Naive thymus-derived CD4-positive, alpha-beta T cell (primary cell): ENCODE measurements around the gene MPP2. TPM values are rescaled to one million over a fixed set of nuclear protein-coding genes. Genes with fewer than 3 reads are reported as not detected.

Source experiments
- ATAC-seq: fragments of 150-1000 bp; cut with Tn5 transposase; 2 replicates; pipeline ENCODE4 v1.10.0; 2021; ENCODE audit warnings: mild to moderate bottlenecking, moderate library complexity
- CTCF ChIA-PET: fragments of 350-600 bp; sonication (Branson Sonifier 250); formaldehyde crosslinking; loops from one replicate; lab custom pipeline; 2021; ENCODE audit warnings: antibody characterized with exemption; lab: Charles Lee
- POLR2A ChIA-PET: fragments of 350-600 bp; sonication (Branson Sonifier 250); formaldehyde crosslinking; loops from one replicate; lab custom pipeline; 2021; ENCODE audit warnings: antibody characterized with exemption, inconsistent platforms; lab: Charles Lee
- DNase-seq, 9 donors: peaks; one replicate each; pipeline versions ENCODE4 v3.0.0 to v3.0.0-alpha.2; 2020 to 2022; ENCODE audit warnings: mixed read lengths in 1 of 9
- H3K27ac ChIP-seq: one replicate; pipeline ENCODE4 v1.7.0; 2013; ENCODE audit warnings: mild to moderate bottlenecking, low read depth, low read length, moderate library complexity
- H3K27me3 ChIP-seq, 2 donors: one replicate each; pipeline ENCODE4 v1.7.0; 2013; ENCODE audit warnings: low read length in 2 of 2, mild to moderate bottlenecking in 2 of 2, moderate library complexity in 2 of 2; ENCODE audit not compliant: control insufficient read depth in 2 of 2, insufficient read depth in 2 of 2
- H3K36me3 ChIP-seq, 3 experiments: 1 replicate in 2 of 3; 2 replicates in 1 of 3; pipeline ENCODE4 v1.7.0; 2013; ENCODE audit warnings: low read length in 3 of 3, mild to moderate bottlenecking in 3 of 3, moderate library complexity in 1 of 3; ENCODE audit not compliant: insufficient read depth in 3 of 3, control insufficient read depth in 2 of 3
- H3K4me1 ChIP-seq, 2 donors: one replicate each; pipeline ENCODE4 v1.7.0; 2013; ENCODE audit warnings: low read length in 2 of 2, mild to moderate bottlenecking in 2 of 2, moderate library complexity in 1 of 2; ENCODE audit not compliant: control insufficient read depth in 2 of 2, insufficient read depth in 2 of 2
- H3K4me3 ChIP-seq: 2 replicates; pipeline ENCODE4 v1.7.0; 2013; ENCODE audit warnings: mild to moderate bottlenecking, low read length
- H3K9me3 ChIP-seq, 3 experiments: 1 replicate in 2 of 3; 2 replicates in 1 of 3; pipeline ENCODE4 v1.7.0; 2013; ENCODE audit warnings: low read length in 3 of 3; ENCODE audit not compliant: control insufficient read depth in 2 of 3
- H3K27ac Mint-ChIP-seq, 9 donors: one replicate each; pipeline ENCODE4 v1.8.0; 2020 to 2022; ENCODE audit warnings: mixed read lengths in 9 of 9, mild to moderate bottlenecking in 8 of 9, moderate library complexity in 5 of 9, inconsistent platforms in 2 of 9
- H3K27me3 Mint-ChIP-seq, 5 donors: one replicate each; pipeline ENCODE4 v1.8.0; 2021 to 2022; ENCODE audit warnings: mixed read lengths in 5 of 5, mild to moderate bottlenecking in 1 of 5
- H3K36me3 Mint-ChIP-seq, 5 donors: one replicate each; pipeline ENCODE4 v1.8.0; 2020 to 2022; ENCODE audit warnings: mixed read lengths in 5 of 5, mild to moderate bottlenecking in 3 of 5, inconsistent platforms in 1 of 5
- H3K4me1 Mint-ChIP-seq, 7 donors: one replicate each; pipeline ENCODE4 v1.8.0; 2020 to 2022; ENCODE audit warnings: mixed read lengths in 7 of 7, mild to moderate bottlenecking in 3 of 7, inconsistent platforms in 1 of 7
- H3K4me3 Mint-ChIP-seq, 10 donors: one replicate each; pipeline ENCODE4 v1.8.0; 2020 to 2022; ENCODE audit warnings: mild to moderate bottlenecking in 10 of 10, mixed read lengths in 10 of 10, moderate library complexity in 6 of 10, inconsistent platforms in 2 of 10
- H3K9me3 Mint-ChIP-seq, 11 donors: one replicate each; pipeline ENCODE4 v1.8.0; 2020 to 2022; ENCODE audit warnings: mixed read lengths in 11 of 11, mild to moderate bottlenecking in 4 of 11, inconsistent platforms in 1 of 11, moderate library complexity in 1 of 11
- intact Hi-C, 2 donors: fragments of 100-400 bp; cut with micrococcal nuclease; formaldehyde crosslinking; loops; one replicate each; pipeline ENCODE4 v1.15.1; 2023
- polyA plus RNA-seq, 2 donors: library from polyadenylated mRNA; unstranded; fragments of 300-500 nt; fragmentation: Illumina TruSeq; gene quantifications; one replicate each; pipeline ENCODE4 v1.2.3, GENCODE V29; 2021
- total RNA-seq, 6 experiments: library from RNA in 5 of 6; stranded (reverse) in 5 of 6; gene quantifications; 1 replicate in 5 of 6; 2 replicates in 1 of 6; pipeline ENCODE4 v1.2.3 and lab custom pipeline; 2021 to 2026

MPP2 gene
- total and polyA plus RNA-seq, 7 experiments from 2014 or later, result 0.24 to 9.3 (median 3.6) TPM

- CTCF ChIA-PET, result interaction anchor here (0.9 to 1.7 kb wide), 4 partner anchors 15 to 124 kb away, joined by 3 to 8 read pairs (median 4); partner anchors contain the start of gene NAGS
- POLR2A ChIA-PET, result no interaction called here
- Histone ChIP-seq H3K27me3 (no peaks in the 10 kb centered on the region), H3K9me3 (no peaks in the 10 kb centered on the region), H3K36me3 (no peaks in the 10 kb centered on the region), H3K4me1 (no peaks in the 10 kb centered on the region), H3K4me3 (no peak overlapping the region), H3K27ac (no peak overlapping the region)
- DNase-seq, result peak in 6 of 9 donors; percentile 21 to 48 (median 35)
- H3K36me3 Mint-ChIP-seq, result peaks cover 0 to 8% (median 0%) of the 10 kb centered on the region in 5 donors
- H3K27ac Mint-ChIP-seq, result no peak overlapping the region
- ATAC-seq, result peak; percentile 53
- H3K9me3 Mint-ChIP-seq, result no peaks in the 10 kb centered on the region
- intact Hi-C loops, result no loop called here
- H3K4me1 Mint-ChIP-seq, result peaks cover 0 to 2% (median 0%) of the 10 kb centered on the region in 7 donors
- H3K27me3 Mint-ChIP-seq, result peaks cover 0 to 6% (median 0%) of the 10 kb centered on the region in 5 donors
- no peak overlapping the region for H3K4me3 Mint-ChIP-seq
Measured at GRCh38 chr17:43880420-43880991, 26.8 kb downstream of the MPP2 start.

GRCh38 chr17:43879723-43880419, 27.5 kb downstream of the MPP2 start:
- Mint-ChIP-seq H3K4me1 (peaks cover 0 to 2% (median 0%) of the 10 kb centered on the region in 7 donors), H3K36me3 (peaks cover 0 to 8% (median 0%) of the 10 kb centered on the region in 5 donors), H3K9me3 (no peaks in the 10 kb centered on the region), H3K27ac (no peak overlapping the region), H3K4me3 (no peak overlapping the region), H3K27me3 (peaks cover 0 to 6% (median 0%) of the 10 kb centered on the region in 5 donors)
- intact Hi-C loops, result no loop called here
- ATAC-seq (no peak), DNase-seq (peak in 1 of 9 donors; percentile 8)
- ChIA-PET CTCF (interaction anchor here (0.6 to 2.8 kb wide), 7 partner anchors 15 to 453 kb away, joined by 3 to 21 read pairs (median 4); partner anchors contain the start of gene NAGS), POLR2A (no interaction called here)
- H3K27me3 ChIP-seq, result no peaks in the 10 kb centered on the region
- no peaks in the 10 kb centered on the region for H3K36me3 ChIP-seq
- H3K27ac ChIP-seq, result no peak overlapping the region
- H3K4me1 ChIP-seq, result no peaks in the 10 kb centered on the region
- H3K4me3 ChIP-seq, result no peak overlapping the region
- H3K9me3 ChIP-seq, result no peaks in the 10 kb centered on the region

- intact Hi-C loops, result loop anchor here (1.0 kb wide), 4 partner anchors 39 to 290 kb away; no protein-coding TSS in a partner anchor
- no peaks in the 10 kb centered on the region for H3K27me3 ChIP-seq
Measured at GRCh38 chr17:43878260-43879175, 28.8 kb downstream of the MPP2 start.

GRCh38 chr17:43877451-43878155, 29.7 kb downstream of the MPP2 start:
- no peaks in the 10 kb centered on the region for H3K27me3 ChIP-seq
- Mint-ChIP-seq H3K27me3 (peaks cover 0 to 9% (median 0%) of the 10 kb centered on the region in 5 donors), H3K27ac (no peak overlapping the region), H3K4me1 (peaks cover 0 to 2% (median 0%) of the 10 kb centered on the region in 7 donors), H3K4me3 (no peak overlapping the region), H3K36me3 (peaks cover 0 to 6% (median 0%) of the 10 kb centered on the region in 5 donors), H3K9me3 (peaks cover 0 to under 1% (median 0%) of the 10 kb centered on the region in 11 donors)
- POLR2A ChIA-PET, result interaction anchor here (0.5 to 1.3 kb wide), 2 partner anchors 11 to 509 kb away, joined by 3 read pairs; no protein-coding TSS in a partner anchor
- no peaks in the 10 kb centered on the region for H3K4me1 ChIP-seq
- intact Hi-C loops, result loop anchor here (1.0 kb wide), 4 partner anchors 40 to 291 kb away; no protein-coding TSS in a partner anchor
- no peak for DNase-seq
- CTCF ChIA-PET, result interaction anchor here (0.5 to 2.8 kb wide), 21 partner anchors 15 to 1440 kb away, joined by 3 to 21 read pairs (median 4); partner anchors contain the start of gene TMEM101
- no peaks in the 10 kb centered on the region for H3K36me3 ChIP-seq
- no peak overlapping the region for H3K4me3 ChIP-seq
- H3K27ac ChIP-seq, result no peak overlapping the region
- H3K9me3 ChIP-seq, result no peaks in the 10 kb centered on the region
- ATAC-seq, result no peak

More at GRCh38 chr17:43878260-43879175, 28.8 kb downstream of the MPP2 start:
- peak overlapping the region in 1 of 10 donors; percentile 59 for H3K4me3 Mint-ChIP-seq
- H3K27ac Mint-ChIP-seq, result no peak overlapping the region
- ChIA-PET POLR2A (interaction anchor here (0.5 to 1.3 kb wide), 2 partner anchors 12 to 509 kb away, joined by 3 read pairs; no protein-coding TSS in a partner anchor), CTCF (interaction anchor here (0.5 to 2.8 kb wide), 26 partner anchors 14 to 1439 kb away, joined by 3 to 21 read pairs (median 4); partner anchors contain the start of gene TMEM101)
- Histone ChIP-seq H3K4me3 (no peak overlapping the region), H3K36me3 (no peaks in the 10 kb centered on the region), H3K4me1 (no peaks in the 10 kb centered on the region), H3K9me3 (no peaks in the 10 kb centered on the region), H3K27ac (no peak overlapping the region)
- peak; percentile 91 for ATAC-seq
- peaks cover 0 to 2% (median 0%) of the 10 kb centered on the region in 7 donors for H3K4me1 Mint-ChIP-seq
- H3K27me3 Mint-ChIP-seq, result peaks cover 0 to 8% (median 0%) of the 10 kb centered on the region in 5 donors
- H3K36me3 Mint-ChIP-seq, result peaks cover 0 to 8% (median 0%) of the 10 kb centered on the region in 5 donors
- peak in 8 of 9 donors; percentile 29 to 71 (median 59) for DNase-seq
- no peaks in the 10 kb centered on the region for H3K9me3 Mint-ChIP-seq

GRCh38 chr17:43877031-43877430, 30.3 kb downstream of the MPP2 start:
- no peaks in the 10 kb centered on the region for H3K9me3 ChIP-seq
- H3K36me3 Mint-ChIP-seq, result peaks cover 0 to 4% (median 0%) of the 10 kb centered on the region in 5 donors
- H3K4me3 ChIP-seq, result no peak overlapping the region
- CTCF ChIA-PET, result interaction anchor here (1.4 to 2.8 kb wide), 7 partner anchors 31 to 167 kb away, joined by 3 to 21 read pairs (median 5); partner anchors contain the start of gene TMEM101
- peaks cover 0 to 2% (median 0%) of the 10 kb centered on the region in 7 donors for H3K4me1 Mint-ChIP-seq
- POLR2A ChIA-PET, result no interaction called here
- DNase-seq, result no peak
- no peak for ATAC-seq
- H3K27ac ChIP-seq, result no peak overlapping the region
- H3K4me1 ChIP-seq, result no peaks in the 10 kb centered on the region
- no peak overlapping the region for H3K27ac Mint-ChIP-seq
- H3K4me3 Mint-ChIP-seq, result no peak overlapping the region
- peaks cover 0 to 1% (median 0%) of the 10 kb centered on the region in 11 donors for H3K9me3 Mint-ChIP-seq
- no peaks in the 10 kb centered on the region for H3K27me3 ChIP-seq
- H3K27me3 Mint-ChIP-seq, result peaks cover 0 to 11% (median 4%) of the 10 kb centered on the region in 5 donors
- intact Hi-C loops, result no loop called here
- H3K36me3 ChIP-seq, result no peaks in the 10 kb centered on the region
